Bronchial epithelial cell (primary cell): ENCODE measurements around the gene ARHGAP29. TPM values are rescaled to one million over a fixed set of nuclear protein-coding genes. Genes with fewer than 3 reads are reported as not detected.

Experiments
- DNase-seq: peaks from one replicate; pipeline ENCODE4 v3.0.0-alpha.2; 2010; ENCODE audit warnings: low read depth
- FAIRE-seq: peaks from 2 replicates; lab custom pipeline; 2011; peaks lifted over from hg19 to GRCh38; lab: Jason Lieb, UNC
- H3K27me3 ChIP-seq: 2 replicates; pipeline ENCODE4 v1.5.1; 2011; ENCODE audit warnings: low read length; ENCODE audit not compliant: control insufficient read depth, insufficient read depth
- H3K36me3 ChIP-seq: 2 replicates; pipeline ENCODE4 v1.5.1; 2011; ENCODE audit warnings: low read length; ENCODE audit not compliant: control insufficient read depth, insufficient read depth
- H3K4me3 ChIP-seq: 2 replicates; pipeline ENCODE4 v1.5.1; 2011; ENCODE audit warnings: mild to moderate bottlenecking, low read depth, low read length, control low read depth
- total RNA-seq: library from RNA; depleted of rRNA; stranded (reverse); fragments of >200 nt; gene quantifications from 2 replicates; pipeline ENCODE4 v1.2.1, GENCODE V29; 2014
- TF ChIP-seq, protein P1 (sequence below): IDR thresholded peaks from 2 replicates; pipeline ENCODE4 v1.5.1; 2011; ENCODE audit warnings: mild to moderate bottlenecking, moderate library complexity, low read length, control low read depth, inconsistent platforms; ENCODE audit not compliant: insufficient read depth, severe bottlenecking

The ARHGAP29 gene
- total RNA-seq, 1 donor from 2014 or later: 7.9 TPM

- FAIRE-seq (no peak), DNase-seq (peak; percentile 92)
- Histone ChIP-seq H3K36me3 (no peaks in the 10 kb centered on the region), H3K4me3 (no peak overlapping the region), H3K27me3 (no peaks in the 10 kb centered on the region)
- TF ChIP-seq, protein P1, sequence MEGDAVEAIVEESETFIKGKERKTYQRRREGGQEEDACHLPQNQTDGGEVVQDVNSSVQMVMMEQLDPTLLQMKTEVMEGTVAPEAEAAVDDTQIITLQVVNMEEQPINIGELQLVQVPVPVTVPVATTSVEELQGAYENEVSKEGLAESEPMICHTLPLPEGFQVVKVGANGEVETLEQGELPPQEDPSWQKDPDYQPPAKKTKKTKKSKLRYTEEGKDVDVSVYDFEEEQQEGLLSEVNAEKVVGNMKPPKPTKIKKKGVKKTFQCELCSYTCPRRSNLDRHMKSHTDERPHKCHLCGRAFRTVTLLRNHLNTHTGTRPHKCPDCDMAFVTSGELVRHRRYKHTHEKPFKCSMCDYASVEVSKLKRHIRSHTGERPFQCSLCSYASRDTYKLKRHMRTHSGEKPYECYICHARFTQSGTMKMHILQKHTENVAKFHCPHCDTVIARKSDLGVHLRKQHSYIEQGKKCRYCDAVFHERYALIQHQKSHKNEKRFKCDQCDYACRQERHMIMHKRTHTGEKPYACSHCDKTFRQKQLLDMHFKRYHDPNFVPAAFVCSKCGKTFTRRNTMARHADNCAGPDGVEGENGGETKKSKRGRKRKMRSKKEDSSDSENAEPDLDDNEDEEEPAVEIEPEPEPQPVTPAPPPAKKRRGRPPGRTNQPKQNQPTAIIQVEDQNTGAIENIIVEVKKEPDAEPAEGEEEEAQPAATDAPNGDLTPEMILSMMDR: no peak
Measured at GRCh38 chr1:94270801-94271203, 33.4 kb upstream of the ARHGAP29 start.

GRCh38 chr1:94269921-94270320 lies 32.5 kb upstream of the ARHGAP29 start:
- no peak overlapping the region for H3K4me3 ChIP-seq
- DNase-seq (no peak), FAIRE-seq (no peak)
- TF ChIP-seq, protein P1: no peak
- no peaks in the 10 kb centered on the region for H3K36me3 ChIP-seq
- no peaks in the 10 kb centered on the region for H3K27me3 ChIP-seq

DNA sequence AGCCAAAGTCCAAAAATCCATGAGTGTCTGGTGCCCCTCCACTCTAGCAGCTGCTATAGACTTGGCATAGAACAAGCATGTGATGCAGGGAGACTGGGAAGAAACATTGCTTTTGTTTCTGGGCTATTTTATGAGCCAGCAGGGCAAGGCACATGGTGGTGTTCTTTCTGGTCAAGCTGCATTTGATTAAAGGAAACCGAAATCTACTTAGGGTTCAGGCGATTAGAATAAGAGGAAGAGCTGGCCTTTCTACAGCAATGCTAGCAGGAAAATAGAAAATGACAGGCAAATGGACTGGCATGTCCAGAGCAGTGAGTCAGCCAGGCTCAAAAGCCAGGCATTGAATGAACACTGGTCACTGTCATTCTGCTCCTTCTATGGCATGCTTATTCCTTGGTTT lies 28.5 kb upstream of the ARHGAP29 start:
- FAIRE-seq (no peak), DNase-seq (no peak)
- no peaks in the 10 kb centered on the region for H3K36me3 ChIP-seq
- no peaks in the 10 kb centered on the region for H3K27me3 ChIP-seq
- no peak overlapping the region for H3K4me3 ChIP-seq
- TF ChIP-seq, protein P1: no peak

GRCh38 chr1:94265011-94265422 lies 27.6 kb upstream of the ARHGAP29 start:
- Histone ChIP-seq H3K4me3 (no peak overlapping the region), H3K27me3 (no peaks in the 10 kb centered on the region), H3K36me3 (no peaks in the 10 kb centered on the region)
- DNase-seq (peak; percentile 54), FAIRE-seq (no peak)
- TF ChIP-seq, protein P1: no peak

GRCh38 chr1:94260635-94261387 lies 23.4 kb upstream of the ARHGAP29 start:
- H3K4me3 ChIP-seq: no peak overlapping the region
- no peaks in the 10 kb centered on the region for H3K27me3 ChIP-seq
- DNase-seq: no peak
- TF ChIP-seq, protein P1: no peak
- no peak for FAIRE-seq
- no peaks in the 10 kb centered on the region for H3K36me3 ChIP-seq
